HG02973 (cell line): Measurements from ENCODE around the gene SLC25A19.

Experiments
- ATAC-seq: cut with Tn5 transposase; IDR thresholded peaks from one replicate; pipeline ENCODE4 v1.9.1; 2021; ENCODE audit warnings: moderate library complexity; ENCODE audit not compliant: unreplicated experiment

The SLC25A19 gene

DNA sequence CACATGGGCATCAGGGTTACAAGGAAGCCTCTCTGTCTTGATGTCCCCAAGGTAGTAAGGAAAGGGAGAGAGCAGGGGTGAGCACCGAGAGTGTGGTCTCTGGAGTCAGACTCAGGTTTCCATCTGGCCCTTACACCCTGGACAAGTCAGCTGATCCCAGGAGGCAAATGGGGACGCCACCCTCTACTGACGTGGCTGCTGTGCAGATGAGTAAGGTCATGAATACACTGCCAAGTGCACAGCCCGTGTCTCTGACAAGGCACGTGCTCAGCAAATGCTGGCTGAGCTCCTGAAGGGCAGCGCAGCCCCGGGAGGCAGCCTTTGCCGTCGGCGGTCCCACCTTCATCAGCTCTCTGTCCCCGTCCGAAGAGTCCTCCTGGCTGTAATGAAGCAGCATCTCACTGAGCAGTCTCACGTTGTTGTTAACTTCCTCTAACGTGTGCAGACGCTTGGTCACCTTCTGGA, 47.2 kb downstream of the SLC25A19 start:
- ATAC-seq = no peak

DNA sequence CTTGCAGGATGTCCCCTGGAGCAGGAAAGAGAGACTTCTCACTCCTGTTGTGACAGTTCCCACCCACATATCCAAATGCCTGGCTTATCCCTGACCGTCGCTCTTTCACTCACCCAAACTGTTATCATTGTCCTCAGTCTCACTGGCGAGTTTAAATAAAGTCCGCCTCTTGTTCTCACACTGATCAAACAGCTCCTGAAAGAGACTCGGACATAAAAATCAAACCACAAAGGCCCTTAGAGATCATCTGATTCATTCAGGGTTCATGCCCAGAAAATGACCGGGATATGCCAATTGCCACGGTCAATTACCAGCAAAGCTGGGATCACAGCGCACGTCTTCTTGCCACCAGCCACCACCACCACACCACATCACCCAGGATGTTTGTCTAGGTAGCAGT, 47.7 kb downstream of the SLC25A19 start:
- ATAC-seq = no peak

DNA sequence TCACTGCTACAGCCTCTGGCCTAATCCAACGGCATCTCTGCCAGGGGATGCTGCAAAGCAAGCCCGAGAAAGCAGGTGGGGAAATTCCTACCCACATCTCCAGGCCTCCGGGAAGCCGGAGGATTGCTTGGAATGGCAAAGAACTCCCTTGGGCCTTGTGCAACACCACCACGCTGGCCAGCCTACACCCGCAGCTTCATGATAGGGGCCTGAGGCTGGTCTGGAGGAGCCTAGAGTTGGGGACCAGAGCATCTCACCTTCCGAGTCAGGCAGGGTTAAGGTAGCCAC, 48.1 kb downstream of the SLC25A19 start:
- no peak for ATAC-seq

DNA sequence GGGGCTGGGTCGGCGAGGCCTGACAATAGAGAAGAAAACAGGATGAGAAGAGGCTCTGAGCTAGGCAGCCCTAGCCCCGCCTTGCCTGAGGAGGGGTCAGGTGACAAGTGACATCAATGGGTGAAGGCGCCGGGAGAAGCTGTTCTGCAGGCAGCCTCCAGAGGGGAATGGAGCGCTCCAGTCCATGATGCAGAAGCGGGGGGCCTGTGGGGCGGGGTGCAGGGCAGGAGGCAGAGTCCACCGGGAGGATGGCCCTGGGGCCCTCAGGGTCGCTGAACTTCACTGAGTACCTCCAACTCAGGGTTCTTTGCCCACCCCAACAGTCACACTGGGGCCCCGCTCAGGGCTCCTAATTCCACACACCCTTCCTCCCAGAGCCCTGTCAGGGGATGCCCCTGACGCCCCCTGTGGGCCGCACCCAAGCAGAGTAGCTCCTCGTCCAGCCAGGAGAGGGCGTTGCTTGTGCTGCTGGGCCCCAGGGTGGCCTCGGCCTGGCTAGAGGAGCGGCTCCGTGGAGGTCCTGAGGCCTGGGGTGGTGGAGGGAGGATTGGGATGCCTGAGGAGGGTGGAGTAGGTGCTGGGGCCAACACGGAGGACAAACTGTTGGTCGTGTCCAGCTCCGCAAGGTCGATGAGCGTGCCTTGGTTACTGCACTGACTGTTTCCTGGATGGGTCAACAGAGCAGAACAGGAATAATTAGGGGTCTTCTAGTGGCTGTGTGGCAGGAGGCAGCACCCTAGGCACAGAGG, 48.7 kb downstream of the SLC25A19 start:
- no peak for ATAC-seq

DNA sequence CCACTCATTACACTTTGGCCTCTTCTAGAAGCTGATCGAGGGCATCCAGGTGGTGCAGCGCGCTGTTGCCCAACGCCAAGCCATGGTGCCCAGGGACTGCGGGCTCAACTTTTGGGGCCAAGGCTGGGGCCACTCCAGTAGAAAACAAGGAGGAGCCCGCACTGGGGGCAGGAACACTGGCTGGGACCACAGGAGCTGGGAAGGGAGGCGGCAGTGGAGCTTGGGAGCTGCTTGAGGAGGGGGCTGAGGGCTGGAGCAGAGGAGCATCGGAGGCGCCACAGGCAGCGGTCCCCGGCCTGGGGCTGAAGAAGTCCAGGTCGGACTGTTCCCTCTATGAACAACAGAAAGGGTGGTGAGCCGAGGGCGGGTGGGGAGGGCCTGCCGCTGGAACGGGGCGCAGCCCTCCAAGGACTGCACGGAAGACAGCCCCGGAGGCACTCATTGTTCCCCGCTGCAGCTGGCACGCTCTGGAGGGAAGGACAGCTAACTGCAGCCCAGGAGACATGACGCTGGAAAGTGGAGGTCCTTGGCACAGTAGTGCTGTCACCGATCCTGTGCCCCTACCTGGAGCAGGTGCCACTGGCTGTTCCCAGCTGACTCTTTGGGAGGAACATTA, 49.3 kb downstream of the SLC25A19 start:
- ATAC-seq = no peak

DNA sequence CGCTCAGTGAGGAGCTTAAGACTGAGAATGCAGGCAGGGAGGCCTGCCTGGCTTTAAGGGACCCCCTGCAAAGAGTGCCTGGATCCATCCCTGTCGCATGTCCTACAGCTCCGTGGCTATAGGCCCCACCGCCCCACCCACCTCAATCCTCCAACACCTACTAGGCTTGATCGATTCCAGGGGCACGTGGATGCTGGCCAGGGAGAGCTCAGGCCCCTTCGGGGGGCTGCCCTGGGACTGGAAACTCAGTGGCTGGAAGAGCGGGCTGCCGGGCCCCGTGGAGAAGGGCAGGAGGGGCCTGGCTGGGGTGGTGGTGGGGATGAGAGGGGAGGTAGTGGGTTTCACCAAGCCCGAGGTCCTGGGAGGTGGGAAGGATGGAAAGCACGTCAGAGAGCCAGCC, 50.0 kb downstream of the SLC25A19 start:
- no peak for ATAC-seq

DNA sequence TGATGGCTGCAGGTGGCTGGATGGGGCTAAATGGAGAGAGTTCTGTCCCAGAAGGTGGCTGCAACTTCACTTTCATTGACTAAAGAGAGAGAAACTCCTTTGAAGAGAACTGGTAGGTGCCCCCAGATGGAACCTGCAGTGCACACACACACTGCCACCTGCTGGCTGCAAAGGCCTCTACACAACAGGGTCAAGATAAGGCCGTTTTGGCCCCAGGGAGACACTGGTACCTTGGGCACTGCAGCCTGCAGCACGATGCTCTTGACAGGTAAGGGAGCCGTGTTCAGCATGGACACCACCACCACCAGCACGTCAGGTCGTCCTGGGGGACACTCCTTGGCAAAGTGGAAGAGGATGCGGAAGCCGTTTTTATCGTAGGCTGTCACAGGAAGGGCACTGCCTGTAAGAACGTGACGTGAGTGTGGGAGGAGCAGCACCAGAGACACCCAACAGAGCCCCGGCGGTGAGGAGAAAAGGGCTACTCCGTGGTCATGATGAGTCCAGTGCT, 50.5 kb downstream of the SLC25A19 start:
- ATAC-seq = no peak

DNA sequence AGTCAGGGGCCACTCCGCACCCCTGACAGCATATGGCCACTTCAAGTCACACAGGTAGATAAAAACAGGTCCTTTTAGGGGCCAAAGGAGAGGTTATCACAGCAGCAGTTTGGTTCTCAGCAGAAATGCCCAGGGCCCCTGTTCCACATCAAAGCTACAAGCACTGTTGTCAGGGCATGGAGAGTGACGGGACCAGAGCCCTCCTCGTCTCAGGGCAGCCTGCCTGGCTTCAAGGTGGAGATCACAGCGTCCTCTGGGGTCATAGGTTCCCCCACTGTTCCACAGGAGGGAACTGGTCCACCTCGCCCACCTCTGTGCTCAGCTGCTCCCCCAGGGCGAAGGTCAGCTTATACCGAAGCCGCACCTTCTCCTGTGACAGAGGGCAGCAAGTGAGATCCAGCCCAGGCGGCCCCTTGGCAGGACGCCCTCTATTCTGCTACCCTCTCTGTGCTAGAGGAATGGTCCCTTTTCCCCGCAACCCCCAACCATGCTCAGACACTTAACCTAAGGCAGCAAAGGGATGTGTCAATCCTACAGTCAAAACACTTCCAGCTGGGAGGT, 51.1 kb downstream of the SLC25A19 start:
- ATAC-seq = no peak

DNA sequence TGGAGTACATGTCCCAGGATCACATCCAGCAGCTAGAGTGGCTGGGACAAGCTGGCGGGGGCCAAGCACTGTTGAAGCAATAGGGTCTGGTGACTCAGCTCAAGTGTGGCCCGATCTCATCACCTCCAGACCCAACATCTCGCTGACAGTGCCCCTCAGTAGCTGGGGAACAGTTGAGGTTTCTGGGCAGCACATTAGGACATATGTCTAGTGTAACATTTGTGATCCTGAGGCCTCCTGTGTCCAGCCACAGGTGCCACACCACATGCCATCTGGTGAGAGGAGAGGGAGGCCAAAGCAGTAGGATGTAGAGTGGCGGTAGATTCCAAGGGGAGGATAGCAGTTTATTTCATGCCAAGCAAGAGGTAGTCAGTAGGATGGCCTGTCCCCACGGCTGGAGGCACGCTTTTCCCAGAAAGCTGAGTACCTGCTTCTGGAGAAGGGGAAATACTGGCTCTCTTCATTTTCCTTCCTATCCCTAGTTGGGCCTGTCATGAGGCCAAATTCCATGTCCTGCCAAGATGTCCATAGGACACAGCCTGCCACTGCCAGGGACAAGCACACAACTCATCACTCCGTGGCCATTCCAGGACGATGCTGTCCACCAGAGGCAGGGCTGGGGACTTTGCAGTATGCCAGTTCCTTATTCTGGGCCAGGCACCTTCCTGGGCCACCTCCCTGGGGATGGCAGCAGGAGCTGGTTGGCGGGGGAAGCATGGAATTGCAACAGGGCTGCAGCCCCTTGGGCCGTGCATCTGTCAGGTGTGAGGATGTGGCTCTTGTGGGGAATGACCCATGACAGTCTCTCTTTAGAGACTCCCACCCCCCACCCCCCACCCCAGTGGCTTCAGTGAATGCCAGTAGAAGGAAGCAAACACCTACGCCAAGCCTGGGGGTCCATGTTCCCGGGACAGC, 51.9 kb downstream of the SLC25A19 start:
- no peak for ATAC-seq

DNA sequence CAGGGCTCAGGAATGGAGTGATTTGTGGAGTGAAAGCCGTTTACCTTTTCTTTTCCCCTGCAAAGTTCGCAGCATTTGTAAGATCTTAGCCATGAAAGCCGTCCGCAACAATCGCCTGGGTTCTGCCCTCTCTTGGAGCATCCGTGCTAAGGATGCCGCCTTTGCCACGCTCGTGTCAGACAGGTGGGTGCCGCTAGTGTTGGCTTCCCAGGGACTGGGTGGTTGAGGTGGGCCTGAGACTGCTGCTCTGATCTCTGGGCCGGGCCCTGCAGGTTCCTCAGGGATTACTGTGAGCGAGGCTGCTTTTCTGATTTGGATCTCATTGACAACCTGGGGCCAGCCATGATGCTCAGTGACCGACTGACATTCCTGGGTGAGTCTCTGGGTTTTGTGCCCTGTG, 56.4 kb downstream of the SLC25A19 start:
- no peak for ATAC-seq

DNA sequence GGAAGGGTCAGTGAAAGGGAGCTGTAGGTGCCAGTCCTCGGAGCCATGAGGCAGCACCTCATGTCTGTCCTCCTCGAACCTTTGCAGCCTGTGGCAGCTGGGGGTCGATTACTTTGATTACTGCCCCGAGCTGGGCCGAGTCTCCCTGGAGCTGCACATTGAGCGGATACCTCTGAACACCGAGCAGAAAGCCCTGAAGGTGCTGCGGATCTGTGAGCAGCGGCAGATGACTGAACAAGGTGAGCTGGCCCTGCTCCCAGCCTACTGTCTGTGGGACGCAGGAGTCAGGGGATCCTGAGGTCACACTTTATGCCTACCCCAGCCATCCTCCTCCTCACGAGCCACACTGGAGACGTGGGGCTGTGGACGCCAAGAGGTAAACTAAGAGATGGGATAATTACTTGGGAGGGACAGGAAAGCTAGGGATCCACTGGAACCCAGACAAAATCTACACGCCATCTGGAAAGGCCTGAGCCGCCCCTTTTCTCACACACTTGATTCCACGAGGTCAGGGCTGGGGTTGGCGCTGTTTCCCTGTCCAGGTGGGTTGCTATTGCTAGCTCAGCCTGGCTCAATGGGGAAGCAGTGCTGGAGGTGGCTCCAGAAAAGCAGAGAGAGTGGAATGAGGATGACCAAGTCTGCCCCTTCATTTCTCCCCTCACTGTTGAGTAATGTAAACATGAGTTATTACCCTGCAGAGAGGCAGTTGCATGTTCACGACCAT, 57.3 kb downstream of the SLC25A19 start:
- ATAC-seq = no peak

DNA sequence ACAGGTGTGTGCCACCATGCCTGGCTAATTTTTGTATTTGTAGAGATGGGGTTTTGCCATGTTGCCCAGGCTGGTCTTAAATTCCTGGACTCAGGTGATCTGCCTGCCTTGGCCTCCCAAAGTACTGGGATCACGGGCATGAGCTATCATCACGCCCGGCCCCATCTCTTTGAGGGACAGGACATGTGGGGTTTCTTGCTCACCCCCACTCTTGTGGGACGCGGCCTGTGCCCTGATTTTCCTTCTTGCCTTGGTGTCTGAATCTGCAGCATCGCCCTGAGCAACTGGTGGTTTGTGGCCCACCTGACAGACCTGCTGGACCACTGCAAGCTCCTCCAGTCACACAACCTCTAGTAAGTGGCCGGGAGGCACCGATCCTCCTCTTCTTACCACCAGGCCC, 58.2 kb downstream of the SLC25A19 start:
- ATAC-seq = no peak

DNA sequence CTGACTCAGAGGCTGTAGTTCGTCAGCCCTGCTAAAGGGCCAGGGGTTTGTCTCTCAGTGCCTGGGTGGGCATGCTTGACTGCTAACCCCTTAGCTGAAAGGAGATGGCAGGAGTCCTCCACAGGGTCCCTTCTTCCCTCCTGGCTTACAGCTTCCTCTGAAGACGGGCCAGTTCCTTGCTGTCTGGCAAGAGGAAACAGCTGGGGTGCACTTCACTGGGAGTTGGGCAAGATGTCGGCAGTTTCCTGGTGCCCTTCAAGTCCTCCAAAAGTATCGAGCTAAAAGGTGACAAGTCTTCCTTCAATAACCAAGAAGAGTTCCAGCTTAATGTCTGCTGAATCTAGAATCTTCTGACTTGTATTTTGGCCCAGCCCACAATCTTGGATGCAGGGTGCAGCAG, 60.4 kb downstream of the SLC25A19 start:
- ATAC-seq = no peak

DNA sequence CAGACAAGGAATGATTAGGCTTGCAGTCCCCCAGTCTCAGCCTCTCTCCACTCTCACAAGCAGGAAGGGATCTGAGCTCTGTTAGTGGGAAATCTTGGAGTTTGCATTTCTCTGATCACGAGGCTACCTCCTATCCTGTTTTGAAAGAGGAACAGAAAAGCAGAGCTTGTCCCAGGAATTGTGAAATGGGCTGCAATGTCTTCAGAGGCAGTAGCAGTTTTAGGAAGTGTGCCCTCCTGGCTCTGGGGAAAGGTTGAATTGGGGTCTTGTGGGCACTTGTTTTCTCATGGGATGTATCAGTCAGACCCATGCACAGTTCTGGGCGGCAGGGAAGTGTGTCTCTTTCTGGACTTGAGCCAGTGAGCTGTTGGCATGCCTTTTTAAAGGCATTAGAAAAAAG, 60.9 kb downstream of the SLC25A19 start:
- ATAC-seq = no peak

DNA sequence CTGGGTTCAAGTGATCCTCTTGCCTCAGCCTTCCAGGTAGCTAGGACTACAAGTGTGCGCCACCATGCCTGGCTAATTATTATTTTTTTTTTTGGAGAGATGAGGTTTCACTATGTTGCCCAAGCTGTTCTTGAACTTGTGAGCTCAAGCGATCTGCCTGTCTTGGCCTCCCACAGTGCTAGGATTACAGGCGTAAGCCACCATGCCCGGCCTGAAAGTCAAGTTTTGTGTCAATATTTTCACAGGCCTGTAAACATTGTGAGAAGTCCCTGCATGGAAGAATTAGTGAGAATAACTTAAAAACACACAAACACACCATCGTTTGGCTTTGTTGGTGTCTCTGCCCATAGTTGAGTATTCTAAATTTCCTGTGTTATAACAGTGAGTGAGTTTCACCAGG, 61.5 kb downstream of the SLC25A19 start:
- ATAC-seq = no peak

DNA sequence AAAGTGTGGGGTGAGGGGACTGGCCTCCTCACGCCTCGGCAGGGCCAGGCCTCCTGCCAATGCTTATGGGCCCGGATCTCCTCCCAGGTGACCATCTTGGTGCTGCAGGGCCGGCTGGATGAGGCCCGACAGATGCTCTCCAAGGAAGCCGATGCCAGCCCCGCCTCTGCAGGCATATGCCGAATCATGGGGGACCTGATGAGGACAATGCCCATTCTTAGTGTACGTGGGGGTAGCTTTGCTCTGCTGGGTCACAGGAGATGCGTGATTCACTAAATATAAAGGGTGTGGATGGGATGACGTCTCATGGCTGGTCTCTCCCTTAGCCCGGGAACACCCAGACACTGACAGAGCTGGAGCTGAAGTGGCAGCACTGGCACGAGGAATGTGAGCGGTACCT, 64.2 kb downstream of the SLC25A19 start:
- ATAC-seq = no peak
